Dedifferentiated amniotic fluid mesenchymal stem cell (primary cell): ENCODE results near the gene WWOX.

Source experiments
- DNase-seq: peaks from one replicate; pipeline ENCODE4 v3.0.0-alpha.2; 2016; ENCODE audit errors: extremely low spot score

WWOX gene

GRCh38 chr16:78732696-78733095 lies 633.2 kb downstream of the WWOX start:
- no peak for DNase-seq

- no peak for DNase-seq
Measured at GRCh38 chr16:78735337-78735736, 635.9 kb downstream of the WWOX start.

GRCh38 chr16:78737630-78738029 lies 638.2 kb downstream of the WWOX start:
- DNase-seq: no peak

GRCh38 chr16:78738557-78738956 lies 639.1 kb downstream of the WWOX start:
- no peak for DNase-seq

- DNase-seq: no peak
Measured at GRCh38 chr16:78740269-78740668, 640.8 kb downstream of the WWOX start.

GRCh38 chr16:78742501-78743283 lies 643.2 kb downstream of the WWOX start:
- DNase-seq: no peak

- no peak for DNase-seq
Measured at GRCh38 chr16:78743556-78743955, 644.1 kb downstream of the WWOX start.

GRCh38 chr16:78744099-78744498 lies 644.6 kb downstream of the WWOX start:
- no peak for DNase-seq

GRCh38 chr16:78744796-78745107 lies 645.3 kb downstream of the WWOX start:
- no peak for DNase-seq

- no peak for DNase-seq
Measured at GRCh38 chr16:78745108-78746019, 645.9 kb downstream of the WWOX start.

GRCh38 chr16:78746718-78747117 lies 647.3 kb downstream of the WWOX start:
- no peak for DNase-seq

- no peak for DNase-seq
Measured at GRCh38 chr16:78748220-78748929, 648.9 kb downstream of the WWOX start.

GRCh38 chr16:78749745-78750268 lies 650.4 kb downstream of the WWOX start:
- no peak for DNase-seq

GRCh38 chr16:78750611-78751010 lies 651.2 kb downstream of the WWOX start:
- no peak for DNase-seq

- DNase-seq: no peak
Measured at GRCh38 chr16:78751601-78752000, 652.1 kb downstream of the WWOX start.

GRCh38 chr16:78754713-78755112 lies 655.3 kb downstream of the WWOX start:
- no peak for DNase-seq

GRCh38 chr16:78755751-78756661 lies 656.6 kb downstream of the WWOX start:
- DNase-seq: no peak

- DNase-seq: no peak
Measured at GRCh38 chr16:78759596-78759995, 660.1 kb downstream of the WWOX start.

- DNase-seq: no peak
Measured at GRCh38 chr16:78760611-78761010, 661.2 kb downstream of the WWOX start.

- no peak for DNase-seq
Measured at GRCh38 chr16:78761427-78761826, 662.0 kb downstream of the WWOX start.

- no peak for DNase-seq
Measured at GRCh38 chr16:78762222-78762621, 662.8 kb downstream of the WWOX start.
